Activated CD4-positive, alpha-beta memory T cell treated with anti-CD3 and anti-CD28 coated beads, Interleukin-2, amount 10 ng/mL, durations not matched to agents 7 days and 5 days (primary cell): ENCODE results near the gene PRKN. TPM values are rescaled to one million over a fixed set of nuclear protein-coding genes. Genes with fewer than 3 reads are reported as not detected.

Experiments
- CTCF ChIA-PET: fragments of 350-600 bp; sonication (Branson Sonifier 250); formaldehyde crosslinking; loops from one replicate; lab custom pipeline; 2021; ENCODE audit warnings: antibody characterized with exemption, inconsistent platforms; lab: Charles Lee
- POLR2A ChIA-PET: fragments of 350-600 bp; sonication (Branson Sonifier 250); formaldehyde crosslinking; loops from one replicate; lab custom pipeline; 2021; ENCODE audit warnings: antibody characterized with exemption; lab: Charles Lee
- DNase-seq: peaks from one replicate; pipeline ENCODE4 v3.0.0-alpha.2; 2020
- H3K27ac Mint-ChIP-seq: one replicate; pipeline ENCODE4 v1.8.0; 2021; ENCODE audit warnings: mild to moderate bottlenecking, mixed read lengths
- H3K27me3 Mint-ChIP-seq: one replicate; pipeline ENCODE4 v1.8.0; 2021; ENCODE audit warnings: mixed read lengths
- H3K36me3 Mint-ChIP-seq: one replicate; pipeline ENCODE4 v1.8.0; 2021; ENCODE audit warnings: low read depth, mixed read lengths
- H3K4me1 Mint-ChIP-seq: one replicate; pipeline ENCODE4 v1.8.0; 2021; ENCODE audit warnings: mixed read lengths
- H3K4me3 Mint-ChIP-seq: one replicate; pipeline ENCODE4 v1.8.0; 2021; ENCODE audit warnings: mild to moderate bottlenecking, mixed read lengths
- H3K9me3 Mint-ChIP-seq: one replicate; pipeline ENCODE4 v1.8.0; 2021; ENCODE audit warnings: mixed read lengths
- total RNA-seq, 2 experiments: library from RNA; stranded (reverse); gene quantifications; one replicate each; pipeline ENCODE4 v1.2.3, GENCODE V29; 2021

Gene PRKN
- total RNA-seq, 2 experiments from 2014 or later, result 0.13 to 0.43 TPM

- H3K27me3 Mint-ChIP-seq, result no peaks in the 10 kb centered on the region
- no peaks in the 10 kb centered on the region for H3K4me1 Mint-ChIP-seq
- POLR2A ChIA-PET, result no interaction called here
- CTCF ChIA-PET, result no interaction called here
- H3K36me3 Mint-ChIP-seq, result no peaks in the 10 kb centered on the region
- peaks cover 5% of the 10 kb centered on the region for H3K9me3 Mint-ChIP-seq
- H3K4me3 Mint-ChIP-seq, result no peak overlapping the region
- no peak overlapping the region for H3K27ac Mint-ChIP-seq
- no peak for DNase-seq
These were observed 1133.2 kb downstream of the PRKN start for GRCh38 chr6:161594412-161594811.

GRCh38 chr6:161590961-161591627 is 1136.5 kb downstream of the PRKN start:
- H3K4me1 Mint-ChIP-seq, result no peaks in the 10 kb centered on the region
- H3K4me3 Mint-ChIP-seq, result no peak overlapping the region
- POLR2A ChIA-PET, result no interaction called here
- H3K36me3 Mint-ChIP-seq, result no peaks in the 10 kb centered on the region
- CTCF ChIA-PET, result no interaction called here
- no peaks in the 10 kb centered on the region for H3K27me3 Mint-ChIP-seq
- H3K9me3 Mint-ChIP-seq, result peaks cover 5% of the 10 kb centered on the region
- no peak for DNase-seq
- H3K27ac Mint-ChIP-seq, result no peak overlapping the region

- Mint-ChIP-seq H3K4me3 (no peak overlapping the region), H3K9me3 (no peaks in the 10 kb centered on the region), H3K36me3 (no peaks in the 10 kb centered on the region), H3K27ac (no peak overlapping the region), H3K27me3 (no peaks in the 10 kb centered on the region), H3K4me1 (no peaks in the 10 kb centered on the region)
- ChIA-PET CTCF (no interaction called here), POLR2A (no interaction called here)
- DNase-seq, result no peak
These were observed 1140.7 kb downstream of the PRKN start for GRCh38 chr6:161586887-161587286.

GRCh38 chr6:161584621-161585340 is 1142.8 kb downstream of the PRKN start:
- H3K4me1 Mint-ChIP-seq, result no peaks in the 10 kb centered on the region
- ChIA-PET POLR2A (no interaction called here), CTCF (interaction anchor here (1.2 kb wide), 1 partner anchor 167 kb away, joined by 3 read pairs; no protein-coding TSS in a partner anchor)
- H3K27me3 Mint-ChIP-seq, result no peaks in the 10 kb centered on the region
- H3K9me3 Mint-ChIP-seq, result no peaks in the 10 kb centered on the region
- DNase-seq, result no peak
- no peak overlapping the region for H3K4me3 Mint-ChIP-seq
- H3K27ac Mint-ChIP-seq, result no peak overlapping the region
- no peaks in the 10 kb centered on the region for H3K36me3 Mint-ChIP-seq

GRCh38 chr6:161584051-161584450 is 1143.5 kb downstream of the PRKN start:
- Mint-ChIP-seq H3K36me3 (no peaks in the 10 kb centered on the region), H3K27me3 (no peaks in the 10 kb centered on the region)
- POLR2A ChIA-PET, result no interaction called here

GRCh38 chr6:161583584-161583983 is 1144.0 kb downstream of the PRKN start:
- no peak overlapping the region for H3K27ac Mint-ChIP-seq
- no peaks in the 10 kb centered on the region for H3K9me3 Mint-ChIP-seq
- DNase-seq, result no peak
- CTCF ChIA-PET, result no interaction called here
- no peaks in the 10 kb centered on the region for H3K4me1 Mint-ChIP-seq
- no peaks in the 10 kb centered on the region for H3K36me3 Mint-ChIP-seq
- H3K27me3 Mint-ChIP-seq, result no peaks in the 10 kb centered on the region
- H3K4me3 Mint-ChIP-seq, result no peak overlapping the region
- POLR2A ChIA-PET, result no interaction called here

More at GRCh38 chr6:161584051-161584450, 1143.5 kb downstream of the PRKN start:
- Mint-ChIP-seq H3K27ac (no peak overlapping the region), H3K4me1 (no peaks in the 10 kb centered on the region), H3K4me3 (no peak overlapping the region), H3K9me3 (no peaks in the 10 kb centered on the region)
- CTCF ChIA-PET, result no interaction called here
- no peak for DNase-seq

- H3K27me3 Mint-ChIP-seq, result no peaks in the 10 kb centered on the region
- ChIA-PET CTCF (no interaction called here), POLR2A (no interaction called here)
These were observed 1149.1 kb downstream of the PRKN start for GRCh38 chr6:161578478-161578877.

GRCh38 chr6:161575523-161576254 is 1151.9 kb downstream of the PRKN start:
- no peaks in the 10 kb centered on the region for H3K9me3 Mint-ChIP-seq
- H3K4me3 Mint-ChIP-seq, result no peak overlapping the region
- no peaks in the 10 kb centered on the region for H3K36me3 Mint-ChIP-seq
- no peak for DNase-seq
- ChIA-PET POLR2A (no interaction called here), CTCF (no interaction called here)
- H3K4me1 Mint-ChIP-seq, result no peaks in the 10 kb centered on the region
- H3K27ac Mint-ChIP-seq, result no peak overlapping the region
- H3K27me3 Mint-ChIP-seq, result no peaks in the 10 kb centered on the region

More at GRCh38 chr6:161578478-161578877, 1149.1 kb downstream of the PRKN start:
- DNase-seq, result no peak
- no peak overlapping the region for H3K27ac Mint-ChIP-seq
- H3K4me1 Mint-ChIP-seq, result no peaks in the 10 kb centered on the region
- no peaks in the 10 kb centered on the region for H3K36me3 Mint-ChIP-seq
- no peak overlapping the region for H3K4me3 Mint-ChIP-seq
- no peaks in the 10 kb centered on the region for H3K9me3 Mint-ChIP-seq

- Mint-ChIP-seq H3K4me3 (no peak overlapping the region), H3K9me3 (no peaks in the 10 kb centered on the region), H3K4me1 (no peaks in the 10 kb centered on the region), H3K36me3 (no peaks in the 10 kb centered on the region), H3K27me3 (no peaks in the 10 kb centered on the region), H3K27ac (no peak overlapping the region)
- ChIA-PET POLR2A (no interaction called here), CTCF (no interaction called here)
- DNase-seq, result no peak
These were observed 1158.6 kb downstream of the PRKN start for GRCh38 chr6:161568885-161569456.

GRCh38 chr6:161564952-161565351 is 1162.6 kb downstream of the PRKN start:
- POLR2A ChIA-PET, result no interaction called here

GRCh38 chr6:161561908-161562307 is 1165.7 kb downstream of the PRKN start:
- Mint-ChIP-seq H3K27me3 (no peaks in the 10 kb centered on the region), H3K36me3 (no peaks in the 10 kb centered on the region), H3K4me1 (no peaks in the 10 kb centered on the region), H3K27ac (no peak overlapping the region), H3K9me3 (no peaks in the 10 kb centered on the region), H3K4me3 (no peak overlapping the region)
- no peak for DNase-seq
- ChIA-PET CTCF (no interaction called here), POLR2A (no interaction called here)

More at GRCh38 chr6:161564952-161565351, 1162.6 kb downstream of the PRKN start:
- Mint-ChIP-seq H3K27ac (no peak overlapping the region), H3K4me1 (no peaks in the 10 kb centered on the region), H3K4me3 (no peak overlapping the region), H3K36me3 (no peaks in the 10 kb centered on the region), H3K27me3 (no peaks in the 10 kb centered on the region), H3K9me3 (no peaks in the 10 kb centered on the region)
- CTCF ChIA-PET, result no interaction called here
- DNase-seq, result no peak

- CTCF ChIA-PET, result no interaction called here
- Mint-ChIP-seq H3K4me1 (no peaks in the 10 kb centered on the region), H3K36me3 (no peaks in the 10 kb centered on the region), H3K4me3 (no peak overlapping the region), H3K9me3 (peaks cover 3% of the 10 kb centered on the region), H3K27me3 (no peaks in the 10 kb centered on the region), H3K27ac (no peak overlapping the region)
- POLR2A ChIA-PET, result no interaction called here
- no peak for DNase-seq
These were observed 1170.0 kb downstream of the PRKN start for GRCh38 chr6:161557333-161558107.
